ENCODE measurements around the gene NTRK1.

NTRK1 gene

GRCh38 chr1:156839426-156840109 lies 21.1 kb upstream of the NTRK1 start:
- no peak for FAIRE-seq

- FAIRE-seq, result no peak
Measured at GRCh38 chr1:156840186-156840897, 20.3 kb upstream of the NTRK1 start.

- no peak for FAIRE-seq
Measured at GRCh38 chr1:156840898-156841279, 19.8 kb upstream of the NTRK1 start.

DNA sequence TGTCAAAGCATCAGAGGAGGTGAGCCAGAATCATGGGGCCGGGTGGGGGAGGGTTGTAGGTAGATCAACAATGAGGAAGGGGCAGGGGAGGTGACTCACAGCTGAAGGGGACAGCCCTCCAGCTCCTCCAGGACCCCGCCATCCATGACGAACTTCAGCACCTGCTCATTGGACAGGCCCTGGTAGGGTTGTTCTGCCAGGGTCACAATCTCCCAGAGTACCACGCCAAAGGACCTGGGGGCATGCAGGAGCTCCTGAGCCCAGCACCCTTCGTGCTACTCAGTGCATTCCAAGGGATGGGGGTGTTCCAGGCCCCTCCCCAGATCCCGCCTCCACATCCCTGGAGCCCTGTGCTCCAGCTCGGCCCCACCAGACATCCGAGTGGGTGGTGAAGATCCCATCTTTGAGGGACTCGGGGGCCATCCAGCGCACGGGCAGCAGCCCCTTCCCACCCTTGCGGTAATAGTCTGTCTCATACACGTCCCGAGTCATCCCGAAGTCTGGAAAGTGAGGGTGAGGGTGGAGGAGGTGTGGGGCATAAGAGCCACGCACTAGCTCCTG lies 19.3 kb upstream of the NTRK1 start:
- FAIRE-seq, result no peak

GRCh38 chr1:156842618-156843300 lies 17.9 kb upstream of the NTRK1 start:
- no peak for FAIRE-seq

GRCh38 chr1:156844102-156844501 lies 16.6 kb upstream of the NTRK1 start:
- FAIRE-seq, result no peak

- no peak for FAIRE-seq
Measured at GRCh38 chr1:156844638-156845037, 16.0 kb upstream of the NTRK1 start.

GRCh38 chr1:156845055-156845952 lies 15.4 kb upstream of the NTRK1 start:
- no peak for FAIRE-seq

- FAIRE-seq, result no peak
Measured at GRCh38 chr1:156845953-156846545, 14.6 kb upstream of the NTRK1 start.

GRCh38 chr1:156846643-156847042 lies 14.0 kb upstream of the NTRK1 start:
- FAIRE-seq, result no peak

- no peak for FAIRE-seq
Measured at GRCh38 chr1:156847591-156848460, 12.8 kb upstream of the NTRK1 start.

DNA sequence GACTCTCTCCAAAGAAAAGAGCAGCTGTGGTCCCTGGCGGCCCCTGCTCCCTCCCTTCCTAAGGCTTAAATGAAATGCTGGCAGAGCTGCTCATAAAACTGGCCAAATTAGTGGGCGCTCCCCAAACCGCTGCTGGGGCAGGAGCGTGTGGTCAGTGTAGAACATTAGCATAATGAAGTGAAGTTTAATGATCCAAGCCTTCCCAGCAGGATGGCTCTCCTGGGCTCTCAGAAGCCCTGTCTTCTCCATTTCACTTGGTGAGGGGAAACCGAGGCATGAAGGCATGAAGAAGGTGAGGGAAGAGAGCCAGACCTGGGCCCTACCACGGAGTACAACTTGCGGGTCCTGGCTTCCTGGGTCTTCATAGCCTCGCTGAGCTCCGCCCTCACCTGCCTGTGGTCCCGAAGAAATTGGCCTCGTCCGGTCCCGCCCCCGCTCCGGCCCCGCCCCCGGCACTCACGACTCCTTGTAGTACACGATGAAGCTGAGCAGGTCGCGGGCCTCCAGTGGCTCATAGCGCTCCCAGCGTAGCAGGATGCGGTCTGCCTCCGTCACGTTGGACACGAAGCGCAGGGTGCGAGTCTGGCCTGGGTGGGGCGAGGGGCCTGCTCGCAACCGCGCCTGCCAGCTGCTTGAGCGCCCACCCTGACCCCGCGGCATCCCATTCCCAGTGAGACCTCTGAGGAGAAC lies 12.1 kb upstream of the NTRK1 start:
- no peak for FAIRE-seq

DNA sequence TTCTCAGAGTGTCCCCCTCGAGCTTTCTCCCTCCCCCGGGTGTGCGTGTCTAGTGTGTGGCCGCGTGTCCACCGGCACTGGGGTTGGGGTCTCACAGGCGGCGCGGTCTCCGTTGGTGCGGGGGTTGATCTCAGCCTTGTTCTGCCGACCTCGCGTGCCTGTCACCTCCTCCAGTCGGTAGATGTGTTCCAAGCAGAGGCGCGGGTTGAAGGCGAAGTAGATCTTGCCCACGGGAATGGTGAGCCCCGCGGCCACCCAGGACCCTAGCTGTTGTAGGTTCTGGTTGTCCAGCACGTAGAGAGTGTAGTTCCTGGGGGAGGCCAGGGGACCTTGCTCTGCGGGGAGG lies 11.5 kb upstream of the NTRK1 start:
- no peak for FAIRE-seq

- FAIRE-seq, result no peak
Measured at GRCh38 chr1:156851779-156852417, 8.8 kb upstream of the NTRK1 start.

DNA sequence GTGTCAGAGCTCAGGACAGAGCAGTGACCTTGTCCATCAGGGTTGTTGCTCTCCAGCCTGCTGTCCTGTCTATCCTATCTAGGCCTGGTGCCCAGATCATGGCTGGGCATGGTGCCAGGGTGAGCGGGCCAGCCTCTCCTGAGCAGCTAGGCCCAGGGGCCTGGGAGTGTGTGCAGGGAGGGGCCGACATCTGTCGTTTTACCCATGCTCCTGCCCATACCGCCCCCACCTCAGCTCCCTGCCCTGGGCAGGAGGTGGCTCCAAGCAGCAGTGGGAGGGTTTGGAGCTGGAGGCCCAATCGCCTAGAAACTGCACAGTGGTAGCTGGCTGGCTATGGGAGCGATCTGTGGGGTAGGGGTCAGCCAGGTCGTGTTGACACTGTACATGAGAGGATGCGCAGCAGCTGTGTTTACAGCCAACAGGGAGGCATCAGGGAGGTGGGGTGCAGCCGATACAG lies 8.2 kb upstream of the NTRK1 start:
- no peak for FAIRE-seq

GRCh38 chr1:156853761-156854160 lies 6.9 kb upstream of the NTRK1 start:
- no peak for FAIRE-seq

GRCh38 chr1:156854634-156855033 lies 6.0 kb upstream of the NTRK1 start:
- FAIRE-seq, result no peak

- no peak for FAIRE-seq
Measured at GRCh38 chr1:156856282-156856785, 4.3 kb upstream of the NTRK1 start.

DNA sequence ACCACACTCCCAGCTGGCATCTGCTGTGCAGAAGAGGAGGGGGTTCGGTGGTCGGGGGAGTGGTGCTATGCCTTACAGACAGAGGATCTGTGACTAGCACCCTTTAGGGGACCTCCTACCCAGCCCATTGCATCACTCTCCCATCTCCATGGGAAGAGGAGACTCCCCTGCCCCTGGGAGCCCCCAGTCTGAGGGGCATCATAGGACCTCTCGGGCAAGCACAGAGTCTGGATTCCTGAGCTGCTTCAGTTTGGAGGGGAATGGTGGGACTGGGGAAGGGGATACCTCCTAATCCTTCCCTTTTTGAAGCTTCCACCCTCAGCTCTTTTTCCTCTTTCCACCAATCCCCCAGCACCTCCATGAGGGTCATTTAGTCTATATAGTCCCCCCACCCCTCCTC lies 3.1 kb upstream of the NTRK1 start:
- FAIRE-seq, result no peak

GRCh38 chr1:156858555-156858956 lies 2.1 kb upstream of the NTRK1 start:
- no peak for FAIRE-seq
